HG02852 (cell line): Measurements from ENCODE around the gene MPG.
A peak's percentile ranks its signal among the peaks of the same experiment; 100 is the strongest.

Source experiments
- ATAC-seq: cut with Tn5 transposase; IDR thresholded peaks from one replicate; pipeline ENCODE4 v1.9.1; 2021; ENCODE audit warnings: mild to moderate bottlenecking, moderate library complexity; ENCODE audit not compliant: unreplicated experiment

The MPG gene

GRCh38 chr16:65745-66144, 12.3 kb upstream of the MPG start:
- ATAC-seq = no peak

DNA sequence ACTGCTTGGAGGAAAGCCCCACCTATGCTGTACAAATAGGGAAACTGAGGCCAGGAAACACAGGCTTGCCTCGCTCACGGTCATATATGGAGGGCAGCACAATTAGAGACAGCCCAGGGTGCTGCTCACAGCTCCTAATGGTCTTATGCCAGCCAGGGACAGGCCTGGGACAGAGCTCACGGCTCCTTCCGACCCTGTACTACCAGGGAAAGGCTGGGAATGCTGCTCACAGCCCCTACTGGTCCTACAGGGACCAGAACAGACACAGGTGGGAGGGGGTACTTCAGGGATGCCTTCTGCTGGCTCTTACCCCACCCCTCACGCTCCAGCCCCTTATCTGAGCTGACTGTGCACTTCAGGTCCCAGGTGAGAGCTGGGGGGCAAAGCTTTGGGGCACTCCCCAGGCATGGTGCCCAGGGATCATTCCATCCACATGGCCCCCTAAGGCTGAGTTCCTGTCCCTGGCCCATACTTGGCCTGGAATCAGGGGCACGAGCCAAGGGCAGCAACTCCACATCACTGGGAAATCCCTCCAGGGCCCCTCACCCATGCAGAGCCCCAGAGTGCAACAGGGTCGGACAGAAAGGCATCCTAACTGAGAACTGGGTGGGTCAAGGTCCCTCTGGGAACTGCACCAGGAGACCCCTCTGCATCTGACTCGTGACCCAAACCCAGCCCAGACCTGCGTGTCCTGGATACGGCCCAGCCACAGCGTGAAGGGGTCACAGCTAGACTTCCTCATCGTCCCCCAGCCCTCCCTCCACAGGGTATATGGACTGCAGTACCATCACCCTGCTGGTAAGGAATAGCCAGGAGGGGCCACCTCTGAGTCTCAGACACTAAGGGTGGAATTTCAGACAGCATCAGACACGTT, 11.5 kb upstream of the MPG start:
- no peak for ATAC-seq

- no peak for ATAC-seq
These were observed 10.7 kb upstream of the MPG start for GRCh38 chr16:67183-67791.

DNA sequence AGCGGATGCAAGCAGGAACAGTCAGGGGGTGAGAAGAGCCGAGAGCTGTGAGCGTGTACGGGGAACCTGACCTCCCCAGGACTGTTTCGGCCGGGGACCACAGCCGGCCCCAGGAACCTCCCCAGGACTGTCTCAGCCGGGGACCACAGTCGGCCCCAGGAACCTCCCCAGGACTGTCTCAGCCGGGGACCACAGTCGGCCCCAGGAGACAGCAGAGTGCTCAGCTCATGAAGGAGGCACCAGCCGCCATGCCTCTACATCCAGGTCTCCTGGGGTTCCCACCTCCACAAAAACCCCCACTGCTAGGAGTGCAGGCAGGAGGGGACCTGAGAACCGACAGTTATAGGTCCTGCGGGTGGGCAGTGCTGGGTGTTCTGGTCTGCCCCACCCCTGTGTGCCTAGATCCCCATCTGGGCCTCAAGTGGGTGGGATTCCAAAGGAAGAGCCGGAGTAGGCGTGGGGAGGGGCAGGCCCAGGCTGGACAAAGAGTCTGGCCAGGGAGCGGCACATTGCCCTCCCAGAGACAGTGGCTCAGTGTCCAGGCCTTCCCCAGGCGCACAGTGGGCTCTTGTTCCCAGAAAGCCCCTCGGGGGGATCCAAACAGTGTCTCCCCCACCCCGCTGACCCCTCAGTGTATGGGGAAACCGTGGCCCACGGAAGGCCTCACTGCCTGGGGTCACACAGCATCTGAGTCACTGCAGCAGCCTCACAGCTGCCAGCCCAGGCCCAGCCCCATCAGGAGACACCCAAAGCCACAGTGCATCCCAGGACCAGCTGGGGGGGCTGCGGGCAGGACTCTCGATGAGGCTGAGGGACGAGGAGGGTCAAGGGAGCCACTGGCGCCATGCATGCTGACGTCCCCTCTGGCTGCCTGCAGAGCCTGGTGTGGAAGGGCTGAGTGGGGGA, 9.9 kb upstream of the MPG start:
- no peak for ATAC-seq

- ATAC-seq = no peak
These were observed 8.8 kb upstream of the MPG start for GRCh38 chr16:69181-69580.

DNA sequence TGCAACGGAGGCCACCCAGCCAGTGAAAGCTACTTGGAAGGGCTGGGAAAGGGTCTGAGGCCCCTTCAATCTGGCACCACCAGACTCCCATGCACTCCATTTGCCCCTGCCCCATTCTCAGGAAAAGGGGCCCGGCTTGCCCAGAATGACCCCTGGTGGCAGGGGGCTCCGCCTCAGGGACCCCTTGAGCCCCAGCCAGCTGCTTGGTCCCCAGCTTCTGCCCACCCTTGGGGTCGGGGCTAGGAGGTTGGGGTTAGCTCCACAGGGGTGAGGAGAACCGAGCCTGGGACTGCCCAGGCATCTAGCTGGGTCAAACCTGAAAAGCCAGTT, 6.8 kb upstream of the MPG start:
- no peak for ATAC-seq

- no peak for ATAC-seq
These were observed 6.3 kb upstream of the MPG start for GRCh38 chr16:71540-72401.

- no peak for ATAC-seq
These were observed 5.2 kb upstream of the MPG start, which contains the start of gene RHBDF1 for GRCh38 chr16:72561-73548. Gene RHBDF1, minus strand, starts transcription at chr16:72631. Its CDS starts 7,616 bp downstream, at chr16:65015.

GRCh38 chr16:74051-74746, 3.8 kb upstream of the MPG start:
- ATAC-seq = no peak

- no peak for ATAC-seq
These were observed 3.2 kb upstream of the MPG start for GRCh38 chr16:74747-75334.

- ATAC-seq = no peak
These were observed 2.2 kb upstream of the MPG start for GRCh38 chr16:75580-76501.

- no peak for ATAC-seq
These were observed 1.3 kb upstream of the MPG start for GRCh38 chr16:76535-77272.

- peak; percentile 31 for ATAC-seq
These were observed 685 bp upstream of the MPG start for GRCh38 chr16:77273-77806.

- ATAC-seq = peak; percentile 6
These were observed 572 bp downstream of the MPG start for GRCh38 chr16:78444-79150.

DNA sequence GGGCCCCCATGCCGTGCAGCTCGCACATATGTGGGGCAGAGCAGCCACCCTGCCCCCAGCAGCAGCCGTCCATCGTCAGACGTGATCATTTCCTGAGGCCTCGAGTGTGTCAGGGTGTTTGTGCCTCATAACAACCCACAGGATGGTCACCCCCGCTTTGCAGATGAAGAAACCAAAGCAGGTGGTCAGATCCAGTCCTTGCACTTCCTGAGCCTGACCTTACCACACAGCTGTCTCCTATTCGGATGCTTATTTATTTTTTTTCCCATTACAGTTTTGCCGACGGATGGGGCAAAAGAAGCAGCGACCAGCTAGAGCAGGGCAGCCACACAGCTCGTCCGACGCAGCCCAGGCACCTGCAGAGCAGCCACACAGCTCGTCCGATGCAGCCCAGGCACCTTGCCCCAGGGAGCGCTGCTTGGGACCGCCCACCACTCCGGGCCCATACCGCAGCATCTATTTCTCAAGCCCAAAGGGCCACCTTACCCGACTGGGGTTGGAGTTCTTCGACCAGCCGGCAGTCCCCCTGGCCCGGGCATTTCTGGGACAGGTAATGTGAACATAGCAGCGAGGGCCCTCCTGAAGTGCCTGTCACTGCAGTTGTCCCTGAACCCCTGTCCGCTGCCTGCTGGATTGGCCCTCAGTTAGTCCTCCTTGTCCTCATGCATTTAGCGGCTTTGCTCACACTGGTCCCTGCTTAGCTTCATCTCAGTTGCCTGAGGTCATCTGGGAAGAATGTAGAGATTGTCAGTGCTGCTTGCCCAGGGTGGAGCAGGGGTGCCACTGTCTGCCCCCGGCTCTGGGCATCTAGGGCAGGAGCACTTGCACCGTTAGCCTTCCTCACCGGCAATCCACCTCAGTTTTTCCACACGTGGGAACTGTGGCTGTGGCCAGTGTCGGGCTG, 1.4 kb downstream of the MPG start:
- ATAC-seq = no peak
